Testis (tissue), 3 donors: Measurements from ENCODE around the gene SORCS3. TPM values are rescaled to one million over a fixed set of nuclear protein-coding genes. Genes with fewer than 3 reads are reported as not detected.

Experiments used
- DNase-seq: peaks from one replicate; pipeline ENCODE4 v3.0.0-alpha.2; 2019
- H3K27ac ChIP-seq, 2 donors: fragments of 200-600 bp; sonication (generic); one replicate each; pipeline ENCODE4 v1.5.1; 2019
- H3K27me3 ChIP-seq: fragments of 200-600 bp; sonication (generic); one replicate; pipeline ENCODE4 v1.5.1; 2019
- H3K36me3 ChIP-seq: fragments of 200-600 bp; sonication (generic); one replicate; pipeline ENCODE4 v1.5.1; 2017; ENCODE audit warnings: low read depth; ENCODE audit errors: missing control alignments
- H3K4me1 ChIP-seq: fragments of 200-600 bp; sonication (generic); one replicate; pipeline ENCODE4 v1.5.1; 2019
- H3K4me3 ChIP-seq, 2 donors: fragments of 200-600 bp; sonication (generic); one replicate each; pipeline ENCODE4 v1.5.1; 2017 to 2019
- H3K9me3 ChIP-seq: fragments of 200-600 bp; sonication (generic); one replicate; pipeline ENCODE4 v1.5.1; 2017
- POLR2A ChIP-seq: fragments of 450-650 bp; IDR thresholded peaks from one replicate; pipeline ENCODE4 v1.6.1; 2017; ENCODE audit warnings: antibody characterized with exemption, mild to moderate bottlenecking, moderate library complexity
- WGBS, 2 donors: methylation state at CpG; one replicate each; pipeline ENCODE4 v1.1.5; 2018; 5-methylcytosine and 5-hydroxymethylcytosine counted together
- intact Hi-C: fragments of 100-400 bp; cut with DNase I; formaldehyde crosslinking; loops from one replicate; pipeline ENCODE4 v1.15.1; 2023; ENCODE audit warnings: low total_unique reads
- polyA plus RNA-seq: library from polyadenylated mRNA; stranded (reverse); fragments of 350-450 nt; fragmentation: Illumina TruSeq; extraction: RNeasy Lipid Tissue Mini Kit (QIAGEN cat#74804); gene quantifications from one replicate; pipeline ENCODE4 v1.2.3, GENCODE V29; 2014; ENCODE audit warnings: low read depth, low replicate concordance; ENCODE audit not compliant: insufficient read depth
- total RNA-seq, 2 donors: library from RNA; depleted of rRNA; stranded (reverse); fragments of >200 nt; gene quantifications; one replicate each; pipeline ENCODE4 v1.2.3, GENCODE V29; 2016
- TF ChIP-seq, protein P1 (sequence below), 3 experiments: fragments of 450-650 bp in 2 of 3; fragments of 200-600 bp in 1 of 3; sonication (generic) in 1 of 3; IDR thresholded peaks; one replicate each; pipeline ENCODE4 v1.5.1; 2016 to 2019; ENCODE audit warnings: antibody characterized with exemption in 3 of 3, mild to moderate bottlenecking in 2 of 3, moderate library complexity in 1 of 3

SORCS3 gene
- total and polyA plus RNA-seq, 3 donors from 2014 or later, result 1.3 to 2.2 (median 1.7) TPM

DNA sequence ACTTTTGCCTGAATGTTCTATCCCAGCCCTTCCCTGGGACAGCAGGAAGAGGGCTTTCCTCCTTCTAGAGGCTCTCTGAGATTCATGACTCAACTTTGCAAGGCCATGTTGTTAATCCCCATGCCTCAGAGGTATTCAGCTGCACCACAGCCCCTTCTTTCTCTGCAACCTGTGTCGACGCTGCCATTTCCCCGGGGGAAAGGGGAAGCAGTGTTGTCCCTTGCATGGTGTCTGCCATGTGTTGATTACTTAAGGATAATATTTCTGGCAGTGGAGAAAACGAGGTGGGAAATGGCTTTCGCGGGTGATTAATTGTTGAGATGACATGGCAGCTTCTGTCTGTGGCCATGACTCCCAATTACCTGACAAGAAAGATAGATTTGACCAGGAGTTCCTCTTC is 133.1 kb downstream of the SORCS3 start:
- Histone ChIP-seq H3K9me3 (no peaks in the 10 kb centered on the region), H3K27ac (no peak overlapping the region), H3K36me3 (no peaks in the 10 kb centered on the region), H3K27me3 (no peaks in the 10 kb centered on the region), H3K4me3 (no peak overlapping the region), H3K4me1 (no peaks in the 10 kb centered on the region)
- 79 to 82% methylated on average over 6 of the region's 6 CpGs for WGBS, 2 donors
- DNase-seq, result no peak
- TF ChIP-seq POLR2A, result no peak
- TF ChIP-seq, protein P1, sequence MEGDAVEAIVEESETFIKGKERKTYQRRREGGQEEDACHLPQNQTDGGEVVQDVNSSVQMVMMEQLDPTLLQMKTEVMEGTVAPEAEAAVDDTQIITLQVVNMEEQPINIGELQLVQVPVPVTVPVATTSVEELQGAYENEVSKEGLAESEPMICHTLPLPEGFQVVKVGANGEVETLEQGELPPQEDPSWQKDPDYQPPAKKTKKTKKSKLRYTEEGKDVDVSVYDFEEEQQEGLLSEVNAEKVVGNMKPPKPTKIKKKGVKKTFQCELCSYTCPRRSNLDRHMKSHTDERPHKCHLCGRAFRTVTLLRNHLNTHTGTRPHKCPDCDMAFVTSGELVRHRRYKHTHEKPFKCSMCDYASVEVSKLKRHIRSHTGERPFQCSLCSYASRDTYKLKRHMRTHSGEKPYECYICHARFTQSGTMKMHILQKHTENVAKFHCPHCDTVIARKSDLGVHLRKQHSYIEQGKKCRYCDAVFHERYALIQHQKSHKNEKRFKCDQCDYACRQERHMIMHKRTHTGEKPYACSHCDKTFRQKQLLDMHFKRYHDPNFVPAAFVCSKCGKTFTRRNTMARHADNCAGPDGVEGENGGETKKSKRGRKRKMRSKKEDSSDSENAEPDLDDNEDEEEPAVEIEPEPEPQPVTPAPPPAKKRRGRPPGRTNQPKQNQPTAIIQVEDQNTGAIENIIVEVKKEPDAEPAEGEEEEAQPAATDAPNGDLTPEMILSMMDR (IDR thresholded peaks at IDR 0.05), result no peak
- intact Hi-C loops, result no loop called here

DNA sequence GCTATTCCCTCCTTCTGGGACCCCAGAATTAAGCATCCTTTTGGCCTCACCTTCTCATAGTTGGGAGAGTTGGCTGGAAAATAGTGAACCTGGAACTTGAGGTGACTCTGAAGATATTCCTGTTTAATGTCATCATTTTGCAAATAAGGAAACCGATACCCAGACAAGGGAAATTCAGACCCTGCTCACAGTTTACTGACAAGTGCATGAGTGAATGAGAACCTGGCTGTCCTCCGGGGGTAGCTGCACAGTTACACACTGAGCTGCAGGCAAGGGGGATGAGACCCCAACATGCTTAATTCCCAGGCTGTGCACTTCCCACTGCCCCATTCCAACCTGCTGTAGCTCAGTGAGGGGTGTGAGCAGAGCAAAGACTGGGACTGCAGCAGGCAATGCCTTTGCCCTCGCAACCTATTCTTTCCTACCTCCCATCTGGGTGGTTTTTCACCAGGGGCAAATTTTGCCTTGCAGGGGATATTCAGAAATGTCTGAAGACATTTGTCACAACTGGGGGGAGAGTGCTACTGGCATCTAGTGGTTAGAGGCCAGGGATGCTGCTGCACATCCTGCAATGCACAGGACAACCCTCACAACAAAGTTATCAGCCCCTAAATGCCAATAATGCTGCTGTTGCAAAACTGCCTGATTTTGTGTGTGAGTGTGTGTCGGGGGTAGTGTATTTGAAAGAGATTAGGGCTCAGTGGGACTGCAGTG is 136.2 kb downstream of the SORCS3 start:
- no peak overlapping the region for H3K4me3 ChIP-seq
- H3K9me3 ChIP-seq, result no peaks in the 10 kb centered on the region
- intact Hi-C loops, result no loop called here
- no peaks in the 10 kb centered on the region for H3K27me3 ChIP-seq
- 84 to 86% methylated on average over 4 of the region's 4 CpGs for WGBS, 2 donors
- H3K27ac ChIP-seq, result no peak overlapping the region
- no peaks in the 10 kb centered on the region for H3K36me3 ChIP-seq
- TF ChIP-seq, protein P1 (IDR thresholded peaks at IDR 0.05), result no peak
- TF ChIP-seq POLR2A, result no peak
- DNase-seq, result no peak
- no peaks in the 10 kb centered on the region for H3K4me1 ChIP-seq

DNA sequence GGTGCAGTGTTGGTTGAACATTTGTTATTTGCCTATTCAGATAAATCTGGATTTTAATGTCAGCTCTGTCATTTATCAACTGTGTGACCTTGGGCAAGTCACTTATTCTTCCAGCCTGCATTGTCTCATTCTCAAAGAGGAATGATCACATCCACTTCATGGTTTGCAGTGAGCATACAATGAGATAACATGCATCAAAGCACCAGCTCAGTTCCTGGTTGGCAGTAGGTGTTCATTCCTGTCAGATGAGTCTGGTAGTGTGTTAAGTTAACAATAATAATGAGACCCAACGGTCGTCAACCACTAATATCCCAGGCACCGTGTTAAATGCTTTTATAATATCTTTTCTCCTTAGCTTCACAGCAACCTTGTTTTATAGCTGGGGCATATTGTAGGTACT is 137.3 kb downstream of the SORCS3 start:
- no peak for TF ChIP-seq POLR2A
- TF ChIP-seq, protein P1 (IDR thresholded peaks at IDR 0.05), result no peak
- no peak for DNase-seq
- intact Hi-C loops, result no loop called here
- no peaks in the 10 kb centered on the region for H3K27me3 ChIP-seq
- 85 to 96% methylated on average over 3 of the region's 3 CpGs for WGBS, 2 donors
- H3K27ac ChIP-seq, result no peak overlapping the region
- no peaks in the 10 kb centered on the region for H3K36me3 ChIP-seq
- no peaks in the 10 kb centered on the region for H3K9me3 ChIP-seq
- H3K4me3 ChIP-seq, result no peak overlapping the region
- H3K4me1 ChIP-seq, result no peaks in the 10 kb centered on the region

DNA sequence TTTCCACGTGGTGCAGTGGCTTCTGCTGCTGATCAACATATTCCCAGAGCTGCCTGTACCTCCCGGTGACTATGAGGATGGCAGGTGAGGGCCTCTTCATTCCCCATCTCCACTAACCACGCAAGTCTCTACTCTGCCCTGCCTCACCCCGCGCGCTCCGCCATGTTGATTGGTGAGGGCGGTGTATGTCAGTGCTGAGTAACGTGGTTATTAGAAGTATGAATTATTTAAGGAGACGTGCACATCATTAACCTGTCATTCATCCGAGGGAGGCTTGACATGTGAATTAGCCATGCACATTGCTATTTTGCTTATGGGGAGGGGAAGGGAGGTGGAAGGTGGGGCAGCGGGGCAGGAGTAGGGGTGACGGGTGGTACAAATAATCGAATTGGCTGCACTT is 138.6 kb downstream of the SORCS3 start:
- intact Hi-C loops, result no loop called here
- H3K4me1 ChIP-seq, result no peaks in the 10 kb centered on the region
- WGBS, 2 donors, result 81 to 89% methylated on average over 14 of the region's 14 CpGs

More for the DNA sequence above, 138.6 kb downstream of the SORCS3 start:
- no peaks in the 10 kb centered on the region for H3K9me3 ChIP-seq
- no peaks in the 10 kb centered on the region for H3K36me3 ChIP-seq
- H3K4me3 ChIP-seq, result no peak overlapping the region
- no peak overlapping the region for H3K27ac ChIP-seq
- no peak for DNase-seq
- H3K27me3 ChIP-seq, result no peaks in the 10 kb centered on the region
- TF ChIP-seq, protein P1 (IDR thresholded peaks at IDR 0.05), result no peak
- no peak for TF ChIP-seq POLR2A
